D721Med (cell line): ENCODE results near the gene NUMB.

Source experiments
- DNase-seq: peaks from one replicate; pipeline ENCODE4 v3.0.0; 2011; ENCODE audit warnings: low spot score; ENCODE audit not compliant: insufficient read length
- FAIRE-seq: peaks from 2 replicates; lab custom pipeline; 2011; peaks lifted over from hg19 to GRCh38; lab: Jason Lieb, UNC
- TF ChIP-seq, protein P1 (sequence below): IDR thresholded peaks from 2 replicates; pipeline ENCODE4 v1.5.1; 2012; ENCODE audit warnings: mild to moderate bottlenecking, control low read depth; ENCODE audit not compliant: insufficient read depth; ENCODE audit errors: missing control alignments

NUMB gene

DNA sequence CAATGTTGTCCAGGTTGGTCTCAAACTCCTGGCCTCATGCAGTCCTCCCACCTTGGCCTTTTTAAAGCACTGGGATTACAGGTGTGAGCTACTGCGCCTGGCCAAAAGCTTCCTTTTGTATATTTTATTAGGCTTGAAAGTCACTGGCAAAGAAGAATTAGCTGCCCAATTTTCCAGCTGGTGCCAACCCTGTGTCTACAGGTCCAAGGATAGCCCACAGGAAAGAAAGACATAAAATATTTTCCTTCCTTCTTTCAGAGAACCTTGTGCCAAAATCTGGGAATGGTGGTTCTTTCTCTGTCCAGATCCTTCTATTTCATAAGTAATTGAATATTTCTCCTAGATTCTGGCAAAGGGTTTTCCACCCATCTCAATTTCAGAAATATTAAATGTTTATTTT lies 84.1 kb downstream of the NUMB start:
- TF ChIP-seq, protein P1, sequence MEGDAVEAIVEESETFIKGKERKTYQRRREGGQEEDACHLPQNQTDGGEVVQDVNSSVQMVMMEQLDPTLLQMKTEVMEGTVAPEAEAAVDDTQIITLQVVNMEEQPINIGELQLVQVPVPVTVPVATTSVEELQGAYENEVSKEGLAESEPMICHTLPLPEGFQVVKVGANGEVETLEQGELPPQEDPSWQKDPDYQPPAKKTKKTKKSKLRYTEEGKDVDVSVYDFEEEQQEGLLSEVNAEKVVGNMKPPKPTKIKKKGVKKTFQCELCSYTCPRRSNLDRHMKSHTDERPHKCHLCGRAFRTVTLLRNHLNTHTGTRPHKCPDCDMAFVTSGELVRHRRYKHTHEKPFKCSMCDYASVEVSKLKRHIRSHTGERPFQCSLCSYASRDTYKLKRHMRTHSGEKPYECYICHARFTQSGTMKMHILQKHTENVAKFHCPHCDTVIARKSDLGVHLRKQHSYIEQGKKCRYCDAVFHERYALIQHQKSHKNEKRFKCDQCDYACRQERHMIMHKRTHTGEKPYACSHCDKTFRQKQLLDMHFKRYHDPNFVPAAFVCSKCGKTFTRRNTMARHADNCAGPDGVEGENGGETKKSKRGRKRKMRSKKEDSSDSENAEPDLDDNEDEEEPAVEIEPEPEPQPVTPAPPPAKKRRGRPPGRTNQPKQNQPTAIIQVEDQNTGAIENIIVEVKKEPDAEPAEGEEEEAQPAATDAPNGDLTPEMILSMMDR = no peak
- FAIRE-seq (no peak), DNase-seq (no peak)

DNA sequence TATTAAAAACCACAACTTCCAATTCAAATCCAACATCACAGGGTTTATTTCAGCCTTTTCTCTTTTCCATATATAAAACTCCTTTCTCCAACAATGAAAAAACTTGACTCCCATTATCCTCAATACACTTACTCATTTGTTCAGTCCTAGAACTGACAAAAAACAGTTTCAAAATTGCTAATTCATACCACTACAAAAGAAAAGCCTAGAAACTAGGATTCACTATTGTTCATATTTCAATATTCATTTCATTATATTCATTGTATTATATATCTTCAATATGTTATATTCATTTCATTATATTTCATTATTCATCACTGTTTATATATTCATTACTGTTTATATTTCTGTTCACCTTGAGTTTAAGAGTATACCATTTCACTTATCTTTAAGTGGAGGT lies 85.8 kb downstream of the NUMB start:
- DNase-seq (no peak), FAIRE-seq (no peak)
- TF ChIP-seq, protein P1 = no peak

DNA sequence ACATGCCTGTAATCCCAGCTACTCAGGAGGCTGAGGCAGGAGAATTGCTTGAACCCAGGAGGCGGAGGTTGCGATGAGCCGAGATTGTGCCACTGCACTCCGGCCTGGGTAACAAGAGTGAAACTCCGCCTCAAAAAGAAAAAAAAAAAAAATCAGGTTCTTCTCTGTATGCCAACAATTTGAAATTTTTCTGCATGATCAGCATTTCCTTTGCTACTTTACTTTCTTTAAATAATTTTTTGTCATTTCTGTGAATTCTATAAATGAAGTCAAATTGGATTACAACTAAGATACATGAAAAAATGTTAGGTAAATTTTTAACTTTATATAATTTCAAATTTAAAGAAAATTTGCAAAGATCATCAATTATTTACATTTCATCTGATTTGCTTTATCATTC lies 87.8 kb downstream of the NUMB start:
- TF ChIP-seq, protein P1 = no peak
- DNase-seq (no peak), FAIRE-seq (no peak)

DNA sequence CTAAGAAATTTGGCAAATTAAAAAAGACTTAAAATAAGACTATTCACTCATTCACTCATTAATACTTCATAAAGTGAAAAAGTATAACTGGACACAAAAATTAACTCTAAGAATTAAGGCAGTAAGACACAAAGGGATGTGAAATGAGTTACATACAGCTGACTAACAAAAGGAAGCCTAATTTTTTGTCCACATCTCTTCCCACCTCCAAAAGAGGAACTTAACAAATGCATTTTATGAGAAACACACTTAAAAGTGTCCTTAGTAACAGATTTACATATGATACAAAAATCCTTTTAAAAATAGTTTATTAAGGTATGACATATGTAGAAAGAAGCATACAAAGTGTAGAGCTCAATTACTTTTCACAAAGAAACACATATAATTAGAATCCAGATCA lies 88.9 kb downstream of the NUMB start:
- no peak for FAIRE-seq
- no peak for DNase-seq
- TF ChIP-seq, protein P1 = no peak

DNA sequence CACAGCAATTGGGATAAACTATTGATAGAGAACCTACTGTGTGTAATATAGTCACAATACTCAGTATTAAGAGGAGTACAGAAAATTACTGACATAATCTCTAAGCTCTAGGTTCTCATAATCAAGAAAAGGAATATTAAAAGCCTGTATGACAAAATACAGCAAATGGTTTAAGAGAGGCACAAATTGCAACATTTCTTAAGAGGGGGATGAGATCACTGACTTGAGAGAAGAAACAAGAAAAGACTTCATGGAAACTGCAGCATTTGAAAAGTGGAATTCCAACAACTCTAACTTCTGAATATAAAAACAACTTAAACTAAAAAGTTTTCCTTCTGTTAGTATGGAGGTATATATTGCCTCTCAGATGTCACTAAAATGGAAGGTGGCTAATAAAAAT lies 89.7 kb downstream of the NUMB start:
- TF ChIP-seq, protein P1 = no peak
- DNase-seq (no peak), FAIRE-seq (no peak)

DNA sequence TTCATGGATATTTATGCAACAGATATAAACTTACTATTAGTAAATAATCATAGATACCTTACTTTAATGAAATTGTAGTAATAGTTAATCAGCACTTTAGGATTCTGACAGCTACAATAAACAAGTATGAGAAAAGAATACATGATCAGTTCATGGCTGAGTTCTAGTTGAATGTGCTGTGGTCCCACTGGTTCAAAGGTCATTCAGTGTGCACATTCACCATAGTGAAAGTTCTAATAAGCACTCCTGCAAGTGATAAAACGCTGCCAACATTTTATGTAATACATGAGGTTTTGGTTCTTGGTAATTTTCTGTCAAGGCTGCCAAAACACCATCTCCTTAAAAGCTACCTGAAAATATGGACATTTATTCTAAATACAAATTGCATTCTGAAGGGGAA lies 92.6 kb downstream of the NUMB start:
- no peak for FAIRE-seq
- TF ChIP-seq, protein P1 = no peak
- no peak for DNase-seq

DNA sequence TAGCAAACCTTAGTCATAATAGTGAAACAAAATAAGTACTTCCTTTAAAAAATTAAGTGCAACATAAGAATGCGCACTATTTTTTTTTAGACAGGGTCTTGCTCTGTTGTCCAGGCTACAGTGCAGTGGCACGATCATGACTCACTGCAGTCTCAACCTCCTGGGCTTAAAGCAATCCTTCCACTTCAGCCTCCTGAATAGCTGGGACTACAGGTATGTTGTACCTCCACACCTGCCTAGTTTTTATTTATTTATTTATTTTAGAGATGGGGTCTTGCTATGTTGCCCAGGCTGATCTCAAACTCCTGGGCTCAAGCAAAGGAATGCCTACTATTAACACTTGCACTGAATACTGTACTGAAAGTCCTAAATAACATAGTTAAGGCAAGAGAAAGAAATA lies 93.8 kb downstream of the NUMB start:
- FAIRE-seq (no peak), DNase-seq (no peak)
- TF ChIP-seq, protein P1 = no peak
